ENCODE measurements around the gene UGT1A1. TPM values are rescaled to one million over a fixed set of nuclear protein-coding genes. Genes with fewer than 3 reads are reported as not detected.

UGT1A1 gene
- total and polyA plus RNA-seq, 2 donors (not counting 3 experiments of a cell fraction or from before 2014, with no cell fraction given) = not detected

DNA sequence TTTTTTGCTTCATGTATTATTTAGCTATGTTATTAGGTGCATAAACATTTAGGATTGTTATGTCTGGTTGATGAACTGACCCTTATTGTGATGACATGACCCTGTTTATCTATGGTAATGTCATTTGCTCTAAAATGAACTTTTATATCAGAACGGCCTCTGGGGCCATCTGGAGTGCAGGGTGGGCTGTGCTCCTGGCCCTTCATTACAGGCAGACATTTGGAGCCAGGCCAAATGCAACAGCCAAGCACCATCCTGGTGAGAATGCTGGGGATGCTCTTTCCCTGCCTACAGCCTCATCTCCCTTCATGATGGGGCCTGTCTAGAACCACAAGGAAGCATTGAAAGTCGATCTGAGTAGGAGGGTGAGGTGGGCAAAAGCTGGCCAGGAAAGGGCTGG, 56.3 kb downstream of the UGT1A1 start:
- H3K9me1 ChIP-seq (replicated peaks; ENCODE audit: control insufficient read depth, extremely low read depth, insufficient read depth, low read length) = no peaks in the 10 kb centered on the region
- intact Hi-C loops (cut with micrococcal nuclease) (no loop called here), dilution Hi-C loops (cut with MboI; ENCODE audit: extremely low pct_ligation_motif_present, low sequenced_read_pairs) (no loop called here)
- DNase-seq (ENCODE audit: low read depth, low spot score) (no peak), FAIRE-seq (no peak)
- H3K27me3 ChIP-seq (ENCODE audit: control insufficient read depth in 2 of 2, insufficient read depth in 2 of 2, low read length in 2 of 2) = no peaks in the 10 kb centered on the region
- H3K27ac ChIP-seq (ENCODE audit: insufficient read depth, low read depth, low read length) = no peak overlapping the region
- no peaks in the 10 kb centered on the region for H3K4me1 ChIP-seq (ENCODE audit: control insufficient read depth, extremely low read depth, insufficient read depth, low read length)
- H2AFZ ChIP-seq (ENCODE audit: low read depth, low read length) = no peak overlapping the region
- no peak for TF ChIP-seq JUN (IDR thresholded peaks at IDR 0.05; ENCODE audit: borderline replicate concordance, insufficient read depth, insufficient read length, low read depth)
- TF ChIP-seq, protein P1, sequence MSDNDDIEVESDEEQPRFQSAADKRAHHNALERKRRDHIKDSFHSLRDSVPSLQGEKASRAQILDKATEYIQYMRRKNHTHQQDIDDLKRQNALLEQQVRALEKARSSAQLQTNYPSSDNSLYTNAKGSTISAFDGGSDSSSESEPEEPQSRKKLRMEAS (IDR thresholded peaks at IDR 0.05; ENCODE audit: insufficient read depth, insufficient read length) = no peak
- TF ChIP-seq MYC (IDR thresholded peaks at IDR 0.05; ENCODE audit: low read depth, low read length) = no peak
- TF ChIP-seq, protein P2, sequence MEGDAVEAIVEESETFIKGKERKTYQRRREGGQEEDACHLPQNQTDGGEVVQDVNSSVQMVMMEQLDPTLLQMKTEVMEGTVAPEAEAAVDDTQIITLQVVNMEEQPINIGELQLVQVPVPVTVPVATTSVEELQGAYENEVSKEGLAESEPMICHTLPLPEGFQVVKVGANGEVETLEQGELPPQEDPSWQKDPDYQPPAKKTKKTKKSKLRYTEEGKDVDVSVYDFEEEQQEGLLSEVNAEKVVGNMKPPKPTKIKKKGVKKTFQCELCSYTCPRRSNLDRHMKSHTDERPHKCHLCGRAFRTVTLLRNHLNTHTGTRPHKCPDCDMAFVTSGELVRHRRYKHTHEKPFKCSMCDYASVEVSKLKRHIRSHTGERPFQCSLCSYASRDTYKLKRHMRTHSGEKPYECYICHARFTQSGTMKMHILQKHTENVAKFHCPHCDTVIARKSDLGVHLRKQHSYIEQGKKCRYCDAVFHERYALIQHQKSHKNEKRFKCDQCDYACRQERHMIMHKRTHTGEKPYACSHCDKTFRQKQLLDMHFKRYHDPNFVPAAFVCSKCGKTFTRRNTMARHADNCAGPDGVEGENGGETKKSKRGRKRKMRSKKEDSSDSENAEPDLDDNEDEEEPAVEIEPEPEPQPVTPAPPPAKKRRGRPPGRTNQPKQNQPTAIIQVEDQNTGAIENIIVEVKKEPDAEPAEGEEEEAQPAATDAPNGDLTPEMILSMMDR (IDR thresholded peaks at IDR 0.05; ENCODE audit: extremely low read depth in 1 of 2, insufficient read depth in 1 of 2, low read depth in 1 of 2, low read length in 2 of 2) = no peak
- TF ChIP-seq FOS (IDR thresholded peaks at IDR 0.05; ENCODE audit: borderline replicate concordance, insufficient read depth, low read length) = no peak
- no peak for TF ChIP-seq EZH2 (IDR thresholded peaks at IDR 0.05; ENCODE audit: borderline replicate concordance, low read depth, low read length, severe bottlenecking)
- no peak for TF ChIP-seq POLR2A (IDR thresholded peaks at IDR 0.05; ENCODE audit: low read depth, low read length)
- TF ChIP-seq GATA2 (IDR thresholded peaks at IDR 0.05; ENCODE audit: insufficient read depth, insufficient read length, low read depth, low read length) = no peak
- no peak for TF ChIP-seq POLR2AphosphoS5 (IDR thresholded peaks at IDR 0.05; ENCODE audit: insufficient read depth, low read depth, low read length)
- POLR2A ChIA-PET = no interaction called here
- no TSS peak for BruUV-seq (replicated peaks)
- CTCF ChIA-PET = no interaction called here
- no peaks in the 10 kb centered on the region for H3K9me3 ChIP-seq (replicated peaks; ENCODE audit: control insufficient read depth, insufficient read depth, low read length)
- H3K4me3 ChIP-seq (replicated peaks in 1 of 3; ENCODE audit: insufficient read depth in 1 of 3, low read depth in 1 of 3, low read length in 3 of 3) = no peak overlapping the region
- H3K4me2 ChIP-seq (ENCODE audit: insufficient read depth, low read length) = no peak overlapping the region
- H4K20me1 ChIP-seq (replicated peaks; ENCODE audit: control insufficient read depth, extremely low read depth, insufficient read depth, low read length) = no peaks in the 10 kb centered on the region
- H3K36me3 ChIP-seq (ENCODE audit: control insufficient read depth in 2 of 2, extremely low read depth in 1 of 2, insufficient read depth in 2 of 2, low read length in 2 of 2) = no peaks in the 10 kb centered on the region
- H3K79me2 ChIP-seq (ENCODE audit: control insufficient read depth, insufficient read depth, low read length) = no peaks in the 10 kb centered on the region
- H3K9ac ChIP-seq (replicated peaks; ENCODE audit: extremely low read depth, insufficient read depth, low read length) = no peak overlapping the region

All from endothelial cell of umbilical vein (primary cell).